H54 (cell line): ENCODE data around the gene ADAMTSL3.

ENCODE experiments used
- DNase-seq: peaks from one replicate; pipeline ENCODE4 v3.0.0; 2011; ENCODE audit warnings: low spot score, mixed read lengths; ENCODE audit not compliant: insufficient read length
- FAIRE-seq: peaks from 3 replicates; lab custom pipeline; 2011; peaks lifted over from hg19 to GRCh38; lab: Jason Lieb, UNC
- POLR2A ChIP-seq: IDR thresholded peaks from 2 replicates; pipeline ENCODE4 v1.6.1; 2011; ENCODE audit warnings: low read depth, mild to moderate bottlenecking, low read length

The ADAMTSL3 gene

GRCh38 chr15:83653639-83654378 lies at the start of gene ADAMTSL3:
Gene ADAMTSL3, plus strand, starts transcription at chr15:83654123. Its CDS starts 1,639 bp downstream, at chr15:83655762.
- no peak for FAIRE-seq
- no peak for TF ChIP-seq POLR2A
- DNase-seq, result no peak

GRCh38 chr15:83604549-83604948 lies 49.4 kb upstream of the ADAMTSL3 start:
- FAIRE-seq, result no peak
- no peak for TF ChIP-seq POLR2A
- DNase-seq, result no peak

- no peak for DNase-seq
- TF ChIP-seq POLR2A, result no peak
- no peak for FAIRE-seq
These were observed 48.6 kb upstream of the ADAMTSL3 start for GRCh38 chr15:83605111-83605945.

- FAIRE-seq (no peak), DNase-seq (no peak)
- no peak for TF ChIP-seq POLR2A
These were observed 43.8 kb upstream of the ADAMTSL3 start for GRCh38 chr15:83610132-83610531.

- TF ChIP-seq POLR2A, result no peak
These were observed 42.8 kb upstream of the ADAMTSL3 start for GRCh38 chr15:83610901-83611685.

GRCh38 chr15:83612226-83612625 lies 41.7 kb upstream of the ADAMTSL3 start:
- FAIRE-seq (no peak), DNase-seq (no peak)
- TF ChIP-seq POLR2A, result no peak

More at GRCh38 chr15:83610901-83611685, 42.8 kb upstream of the ADAMTSL3 start:
- FAIRE-seq, result no peak
- DNase-seq, result no peak

- no peak for TF ChIP-seq POLR2A
- DNase-seq (no peak), FAIRE-seq (no peak)
These were observed 40.9 kb upstream of the ADAMTSL3 start for GRCh38 chr15:83612898-83613635.

- FAIRE-seq (no peak), DNase-seq (no peak)
- TF ChIP-seq POLR2A, result no peak
These were observed 40.2 kb upstream of the ADAMTSL3 start for GRCh38 chr15:83613714-83614113.

GRCh38 chr15:83616840-83617239 lies 37.1 kb upstream of the ADAMTSL3 start:
- no peak for TF ChIP-seq POLR2A
- DNase-seq (no peak), FAIRE-seq (no peak)

GRCh38 chr15:83626171-83626802 lies 27.6 kb upstream of the ADAMTSL3 start:
- TF ChIP-seq POLR2A, result no peak
- FAIRE-seq (no peak), DNase-seq (no peak)

GRCh38 chr15:83631534-83631933 lies 22.4 kb upstream of the ADAMTSL3 start:
- FAIRE-seq (no peak), DNase-seq (no peak)
- no peak for TF ChIP-seq POLR2A

- FAIRE-seq (no peak), DNase-seq (no peak)
- no peak for TF ChIP-seq POLR2A
These were observed 10.7 kb upstream of the ADAMTSL3 start for GRCh38 chr15:83643201-83643600.

GRCh38 chr15:83644439-83644838 lies 9.5 kb upstream of the ADAMTSL3 start:
- FAIRE-seq, result no peak
- no peak for DNase-seq
- no peak for TF ChIP-seq POLR2A
